GM18909 (cell line): ENCODE data around the gene DMRTA2.

Source experiments
- ATAC-seq: cut with Tn5 transposase; IDR thresholded peaks from one replicate; pipeline ENCODE4 v1.9.1; 2021; ENCODE audit warnings: mild to moderate bottlenecking; ENCODE audit not compliant: unreplicated experiment, poor library complexity

DMRTA2 gene

GRCh38 chr1:50424045-50424883 lies 1.0 kb upstream of the DMRTA2 start:
- no peak for ATAC-seq

- no peak for ATAC-seq
Measured at GRCh38 chr1:50423670-50424000, 392 bp upstream of the DMRTA2 start.

GRCh38 chr1:50422675-50422945 lies 633 bp downstream of the DMRTA2 start:
- no peak for ATAC-seq

DNA sequence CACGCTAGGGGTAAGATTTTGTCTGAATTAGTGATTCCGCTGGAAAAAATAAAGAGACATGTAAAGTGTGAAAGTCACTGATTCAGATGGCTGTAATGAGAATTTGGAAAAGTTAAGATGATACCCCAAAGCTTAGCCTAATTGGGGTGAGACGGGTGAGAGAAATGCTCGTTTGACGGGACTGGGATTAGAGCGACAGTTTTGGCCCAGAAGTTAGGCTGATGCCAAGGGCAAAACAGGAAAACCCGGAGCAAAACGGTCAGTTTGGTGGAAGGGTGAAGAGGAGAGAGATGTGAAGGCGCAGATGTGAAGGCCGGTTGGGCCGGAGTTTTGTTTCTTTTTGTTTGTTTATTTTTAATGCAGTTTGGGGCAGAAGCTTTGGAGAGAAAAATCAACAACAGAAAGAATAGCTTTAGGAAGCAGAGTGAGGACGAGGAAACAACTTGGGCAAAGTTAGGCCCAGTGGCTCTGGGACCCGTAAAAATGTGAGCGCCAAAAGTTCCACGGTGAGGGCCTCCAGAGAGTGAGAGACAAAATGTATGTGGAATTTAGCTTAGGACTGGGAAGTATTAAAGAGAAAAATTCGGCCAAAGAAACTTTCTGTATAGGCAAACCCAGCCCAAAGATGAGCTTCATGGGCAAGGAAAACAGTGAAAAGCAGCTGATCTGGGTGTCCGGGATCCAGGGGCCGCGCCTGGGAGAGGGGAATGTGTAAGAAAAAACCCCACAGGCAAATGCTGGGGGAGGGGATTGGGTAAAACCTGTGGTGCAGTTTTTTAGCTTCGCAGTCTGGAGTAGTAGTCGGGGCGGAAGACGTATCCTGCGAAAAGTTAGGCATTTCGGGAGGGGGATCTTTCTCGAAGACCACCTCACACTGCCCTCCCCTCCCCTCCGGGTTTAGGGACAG lies 1.2 kb downstream of the DMRTA2 start:
- ATAC-seq = no peak

DNA sequence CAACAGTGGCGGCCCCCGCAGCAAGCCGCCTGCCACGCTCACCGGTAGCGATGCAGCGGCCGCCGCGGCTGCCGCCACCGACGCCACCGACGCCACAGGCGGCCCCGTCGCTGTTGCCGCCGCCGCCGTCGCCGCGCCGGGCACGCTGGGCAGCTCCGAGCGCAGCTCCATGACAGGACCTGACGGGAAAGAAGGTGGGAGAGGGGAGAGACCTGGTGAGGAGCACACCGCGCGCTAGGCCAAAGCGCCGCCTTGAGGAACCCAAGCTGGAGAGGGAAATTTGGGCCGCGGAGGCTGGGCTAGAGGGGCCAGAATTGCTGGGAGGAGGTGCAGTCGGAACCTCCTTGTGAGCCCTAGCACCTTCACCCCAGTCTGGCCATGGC lies 1.9 kb downstream of the DMRTA2 start:
- ATAC-seq = no peak

GRCh38 chr1:50420689-50421365 lies 2.4 kb downstream of the DMRTA2 start:
- no peak for ATAC-seq

DNA sequence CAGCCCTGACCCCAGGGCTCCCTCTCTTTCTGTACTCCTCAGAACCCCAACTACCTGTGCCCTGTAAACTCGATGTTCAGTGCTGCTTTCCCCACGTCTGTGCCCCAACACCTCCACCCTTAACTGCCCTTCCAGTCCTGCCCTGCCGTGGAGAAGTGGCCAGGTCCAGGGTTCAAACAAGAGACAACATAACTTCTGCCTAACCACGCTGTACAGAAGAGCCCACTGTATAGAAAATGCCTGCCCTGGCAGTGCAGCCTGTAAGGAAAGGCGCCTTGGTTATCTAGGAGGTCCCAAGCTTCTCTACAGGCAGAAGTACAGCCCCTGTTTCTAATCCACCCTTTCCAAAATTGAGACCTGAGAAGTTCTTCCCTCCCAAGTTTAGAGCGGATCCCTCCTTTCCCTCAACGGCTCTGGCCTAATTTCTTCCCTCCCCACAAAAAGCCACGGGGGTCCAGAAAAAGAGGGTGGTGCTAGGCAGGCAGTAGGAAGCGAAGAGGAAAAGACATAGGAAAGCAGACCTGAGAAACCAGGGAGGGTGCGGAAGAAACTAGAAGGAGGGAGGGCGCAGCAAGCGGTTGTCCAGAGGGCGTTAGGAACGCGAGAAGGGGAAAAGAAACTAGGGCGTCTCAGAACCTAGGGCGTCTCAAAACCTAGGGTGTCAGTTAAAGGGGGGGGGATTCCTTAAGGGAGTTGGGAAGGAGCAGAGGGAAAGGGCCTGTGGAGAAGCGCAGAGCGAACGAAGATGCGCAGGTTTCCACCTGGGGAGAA lies 3.2 kb downstream of the DMRTA2 start:
- ATAC-seq = no peak

DNA sequence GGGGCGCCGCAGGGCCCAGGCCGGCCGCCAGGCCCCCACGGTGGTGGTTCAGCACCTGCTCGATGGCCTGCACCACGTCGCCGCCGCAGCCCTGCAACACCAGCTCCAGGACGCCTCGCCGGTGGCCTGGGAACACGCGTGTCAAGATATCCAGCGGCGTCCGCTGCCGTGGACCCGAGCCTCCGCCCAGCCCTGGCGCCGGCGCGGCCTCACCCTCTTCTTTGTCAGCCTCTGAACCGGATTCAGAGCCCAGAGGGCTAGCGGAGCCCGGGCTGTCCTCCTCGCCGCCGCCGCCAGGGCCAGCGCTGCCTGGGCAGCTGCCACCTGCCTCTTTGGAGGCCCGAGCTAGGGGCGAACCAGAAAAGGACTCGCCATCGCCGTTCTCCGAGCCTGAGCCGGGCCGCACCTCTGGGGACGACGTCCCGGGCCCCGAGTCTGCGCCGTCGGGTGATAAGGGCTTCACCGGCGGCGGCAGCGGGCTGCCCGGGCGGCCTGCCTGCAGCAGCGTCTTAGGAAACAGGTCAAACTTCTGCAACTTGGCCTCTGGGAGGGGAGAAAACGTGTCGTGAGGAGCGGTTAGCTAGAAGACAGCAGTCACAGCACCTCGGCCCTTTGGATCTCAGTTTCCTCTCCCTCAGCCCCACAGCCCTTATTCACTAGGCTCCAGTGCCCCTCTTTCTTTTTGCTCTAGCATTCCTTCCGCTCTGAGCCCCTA lies 3.9 kb downstream of the DMRTA2 start:
- ATAC-seq = no peak

GRCh38 chr1:50418600-50419109 lies 4.6 kb downstream of the DMRTA2 start:
- no peak for ATAC-seq

- ATAC-seq = no peak
Measured at GRCh38 chr1:50417946-50418599, 5.2 kb downstream of the DMRTA2 start.

DNA sequence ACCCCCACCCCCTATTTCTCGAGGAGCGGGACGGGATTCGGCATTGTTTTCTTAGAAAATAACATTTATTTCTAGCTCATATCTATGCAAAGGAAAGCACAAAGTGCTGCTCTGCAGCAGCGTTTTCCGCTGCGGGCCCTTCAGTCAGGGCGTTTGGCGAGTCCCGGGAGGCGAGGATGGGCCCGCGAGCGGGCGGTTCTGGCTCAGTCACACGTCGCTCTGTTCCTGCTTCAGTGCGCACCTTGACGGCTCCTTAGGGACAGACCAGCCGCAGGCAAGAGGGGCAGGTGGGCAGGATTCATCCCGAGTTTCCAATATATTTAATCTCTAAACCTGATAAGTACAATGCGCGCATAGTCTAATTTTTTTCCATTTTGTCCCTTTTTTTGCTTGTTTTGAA lies 5.7 kb downstream of the DMRTA2 start:
- no peak for ATAC-seq

DNA sequence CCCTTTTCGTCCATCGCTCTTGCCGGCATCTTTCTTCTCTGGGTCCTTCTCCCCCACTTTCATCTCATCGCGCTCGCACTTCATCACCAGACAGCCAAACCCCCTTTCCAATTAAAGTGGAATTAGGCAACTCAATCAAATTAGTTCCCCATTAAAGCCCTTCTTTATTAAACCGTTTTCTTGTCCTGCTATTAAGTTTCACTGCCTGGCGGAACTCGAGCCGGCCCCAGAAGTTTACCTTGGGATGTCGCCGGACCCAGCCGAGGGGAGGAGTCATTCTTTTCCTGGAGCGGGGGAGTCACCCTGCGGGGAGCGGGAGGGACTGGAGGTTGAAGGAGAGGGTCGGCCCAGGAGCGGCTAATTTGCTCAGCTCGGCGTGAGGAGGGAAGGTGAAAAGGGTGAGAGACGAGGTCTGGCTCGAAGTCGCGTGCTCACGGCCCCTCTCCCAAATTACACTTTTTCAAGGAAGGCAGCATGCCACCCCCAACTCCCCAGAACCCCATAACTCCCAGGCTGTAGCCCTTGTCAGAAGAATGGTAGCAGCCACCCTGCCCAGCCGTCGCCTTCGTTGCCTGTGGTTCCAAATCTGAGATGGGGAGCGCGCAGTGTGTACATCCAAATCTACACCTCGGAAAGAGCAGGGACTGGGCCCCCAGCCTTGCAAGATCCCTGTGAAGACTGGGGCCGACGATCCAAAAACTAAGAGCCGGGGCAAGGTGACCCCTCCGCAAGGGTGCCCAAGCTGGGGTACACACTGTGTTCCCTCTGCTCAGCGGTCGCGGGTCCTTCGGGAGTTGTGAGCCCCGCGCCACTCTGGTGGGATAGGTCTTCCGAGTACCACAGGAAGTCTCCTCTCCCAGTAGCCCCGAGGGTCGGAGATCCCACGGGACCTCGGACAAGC lies 6.4 kb downstream of the DMRTA2 start:
- no peak for ATAC-seq

- no peak for ATAC-seq
Measured at GRCh38 chr1:50416150-50416527, 7.1 kb downstream of the DMRTA2 start.

GRCh38 chr1:50415235-50416149 lies 7.8 kb downstream of the DMRTA2 start:
- no peak for ATAC-seq

DNA sequence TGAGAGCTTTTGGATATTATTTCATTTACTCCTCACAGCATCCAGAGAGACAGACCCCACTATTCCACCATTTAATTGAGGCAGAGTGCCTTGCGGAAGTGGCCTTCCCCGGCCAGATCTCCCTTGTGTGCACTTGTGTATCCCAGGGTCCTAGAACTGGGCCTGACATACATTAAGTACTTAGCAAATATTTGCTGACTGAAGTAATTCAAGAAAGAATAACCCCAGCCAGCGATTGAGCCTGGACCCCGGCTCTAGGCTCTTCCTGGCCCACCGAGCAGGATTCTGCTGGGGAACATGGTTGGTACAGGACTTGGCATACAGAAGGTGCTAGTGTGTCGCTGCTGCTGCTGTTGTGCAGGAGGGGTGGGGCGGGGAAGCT lies 8.4 kb downstream of the DMRTA2 start:
- no peak for ATAC-seq

GRCh38 chr1:50412813-50413476 lies 10.3 kb downstream of the DMRTA2 start:
- ATAC-seq = no peak

DNA sequence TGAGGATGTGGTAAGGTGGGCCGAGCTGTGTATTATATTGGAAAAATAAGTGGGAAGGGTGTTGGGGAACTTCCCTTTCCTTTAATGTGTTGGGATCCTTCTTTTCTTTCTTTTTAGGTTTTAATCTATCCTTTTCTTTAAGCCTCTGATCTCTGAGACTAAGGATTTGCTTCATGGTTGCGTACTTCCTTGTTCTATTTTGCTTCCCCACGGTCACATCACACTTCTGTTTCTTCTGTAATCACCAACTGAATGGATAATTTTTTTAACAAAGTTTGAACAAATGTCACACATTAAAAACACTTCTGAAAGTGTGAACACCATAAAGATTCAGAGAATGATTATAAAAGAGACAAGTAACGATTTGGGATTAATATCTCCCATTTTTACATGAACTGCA lies 17.4 kb downstream of the DMRTA2 start:
- ATAC-seq = no peak
